ENCODE measurements around the gene RIMBP3C. TPM values are rescaled to one million over a fixed set of nuclear protein-coding genes. Genes with fewer than 3 reads are reported as not detected.
A peak's percentile ranks its signal among the peaks of the same experiment; 100 is the strongest.
"Not testable (repeated sequence)": the region's sequence is repeated elsewhere in the genome, so short reads cannot be mapped to it uniquely, and the experiment has no call there.

Gene RIMBP3C
- 0.19 and 0.26 TPM in 2 replicates for total RNA-seq

GRCh38 chr22:21551361-21551760 lies at the start of gene RIMBP3C:
Gene RIMBP3C, minus strand, starts transcription at chr22:21551461. Its CDS starts 485 bp downstream, at chr22:21550976.
- DNase-seq; H3K27me3 Mint-ChIP-seq; intact Hi-C loops (cut with micrococcal nuclease); H3K4me3 Mint-ChIP-seq; H3K4me1 Mint-ChIP-seq; H3K36me3 Mint-ChIP-seq (ENCODE audit: low read depth); H3K9me3 Mint-ChIP-seq; H3K27ac Mint-ChIP-seq: not testable (repeated sequence)

- H3K36me3 Mint-ChIP-seq (ENCODE audit: low read depth): peaks cover 31% of the 10 kb centered on the region
- no peak for DNase-seq
- intact Hi-C loops (cut with micrococcal nuclease): no loop called here
- peak overlapping the region; percentile 14 for H3K27ac Mint-ChIP-seq
- peaks cover 4% of the 10 kb centered on the region for H3K4me1 Mint-ChIP-seq
- H3K9me3 Mint-ChIP-seq: no peaks in the 10 kb centered on the region
- no peak overlapping the region for H3K4me3 Mint-ChIP-seq
- H3K27me3 Mint-ChIP-seq: no peaks in the 10 kb centered on the region
These were observed 48.0 kb upstream of the RIMBP3C start for GRCh38 chr22:21599053-21599893.

- peaks cover 6% of the 10 kb centered on the region for H3K4me1 Mint-ChIP-seq
- intact Hi-C loops (cut with micrococcal nuclease): no loop called here
- H3K27me3 Mint-ChIP-seq: no peaks in the 10 kb centered on the region
- no peak for DNase-seq
- no peak overlapping the region for H3K4me3 Mint-ChIP-seq
- H3K27ac Mint-ChIP-seq: no peak overlapping the region
- no peaks in the 10 kb centered on the region for H3K9me3 Mint-ChIP-seq
- H3K36me3 Mint-ChIP-seq (ENCODE audit: low read depth): peaks cover 41% of the 10 kb centered on the region
These were observed 47.0 kb upstream of the RIMBP3C start for GRCh38 chr22:21598302-21598701.

GRCh38 chr22:21596356-21597135 lies 45.3 kb upstream of the RIMBP3C start:
- H3K4me1 Mint-ChIP-seq; H3K9me3 Mint-ChIP-seq; H3K4me3 Mint-ChIP-seq; intact Hi-C loops (cut with micrococcal nuclease); DNase-seq; H3K27ac Mint-ChIP-seq; H3K27me3 Mint-ChIP-seq: not testable (repeated sequence)
- H3K36me3 Mint-ChIP-seq (ENCODE audit: low read depth): peaks cover 52% of the 10 kb centered on the region

- Mint-ChIP-seq H3K9me3 (no peaks in the 10 kb centered on the region), H3K4me3 (no peak overlapping the region), H3K27ac (no peak overlapping the region), H3K27me3 (no peaks in the 10 kb centered on the region), H3K4me1 (peaks cover 11% of the 10 kb centered on the region), H3K36me3 (ENCODE audit: low read depth) (peaks cover 53% of the 10 kb centered on the region)
- no peak for DNase-seq
- intact Hi-C loops (cut with micrococcal nuclease): no loop called here
These were observed 43.7 kb upstream of the RIMBP3C start for GRCh38 chr22:21594865-21595452.

GRCh38 chr22:21593406-21594232 lies 42.4 kb upstream of the RIMBP3C start:
- peaks cover 55% of the 10 kb centered on the region for H3K36me3 Mint-ChIP-seq (ENCODE audit: low read depth)
- H3K27ac Mint-ChIP-seq: no peak overlapping the region
- DNase-seq: no peak
- H3K4me3 Mint-ChIP-seq: no peak overlapping the region
- H3K9me3 Mint-ChIP-seq: no peaks in the 10 kb centered on the region
- no peaks in the 10 kb centered on the region for H3K27me3 Mint-ChIP-seq
- peaks cover 17% of the 10 kb centered on the region for H3K4me1 Mint-ChIP-seq
- intact Hi-C loops (cut with micrococcal nuclease): no loop called here

GRCh38 chr22:21592422-21592821 lies 41.2 kb upstream of the RIMBP3C start:
- DNase-seq: no peak
- Mint-ChIP-seq H3K4me3 (no peak overlapping the region), H3K27ac (no peak overlapping the region), H3K36me3 (ENCODE audit: low read depth) (peaks cover 56% of the 10 kb centered on the region), H3K4me1 (peaks cover 24% of the 10 kb centered on the region), H3K27me3 (no peaks in the 10 kb centered on the region), H3K9me3 (no peaks in the 10 kb centered on the region)
- intact Hi-C loops (cut with micrococcal nuclease): no loop called here

- H3K36me3 Mint-ChIP-seq (ENCODE audit: low read depth): peaks cover 54% of the 10 kb centered on the region
- intact Hi-C loops (cut with micrococcal nuclease): no loop called here
- no peaks in the 10 kb centered on the region for H3K9me3 Mint-ChIP-seq
- H3K27me3 Mint-ChIP-seq: no peaks in the 10 kb centered on the region
- H3K4me3 Mint-ChIP-seq: no peak overlapping the region
- peaks cover 28% of the 10 kb centered on the region for H3K4me1 Mint-ChIP-seq
- peak overlapping the region; percentile 9 for H3K27ac Mint-ChIP-seq
- DNase-seq: no peak
These were observed 40.4 kb upstream of the RIMBP3C start for GRCh38 chr22:21591695-21592094.

GRCh38 chr22:21590809-21591641 lies 39.8 kb upstream of the RIMBP3C start:
- Mint-ChIP-seq H3K4me1 (peaks cover 28% of the 10 kb centered on the region), H3K27me3 (no peaks in the 10 kb centered on the region), H3K27ac (peak overlapping the region; percentile 9), H3K9me3 (no peaks in the 10 kb centered on the region), H3K36me3 (ENCODE audit: low read depth) (peaks cover 50% of the 10 kb centered on the region), H3K4me3 (no peak overlapping the region)
- no peak for DNase-seq
- intact Hi-C loops (cut with micrococcal nuclease): no loop called here

GRCh38 chr22:21589396-21589795 lies 38.1 kb upstream of the RIMBP3C start:
- Mint-ChIP-seq H3K4me1 (peaks cover 33% of the 10 kb centered on the region), H3K9me3 (no peaks in the 10 kb centered on the region), H3K27ac (no peak overlapping the region), H3K27me3 (no peaks in the 10 kb centered on the region), H3K36me3 (ENCODE audit: low read depth) (peaks cover 41% of the 10 kb centered on the region), H3K4me3 (no peak overlapping the region)
- intact Hi-C loops (cut with micrococcal nuclease): loop anchor here (5.0 kb wide), 1 partner anchor 38 kb away; no protein-coding TSS in a partner anchor
- no peak for DNase-seq

- H3K9me3 Mint-ChIP-seq: no peaks in the 10 kb centered on the region
- H3K27me3 Mint-ChIP-seq: no peaks in the 10 kb centered on the region
- peaks cover 36% of the 10 kb centered on the region for H3K4me1 Mint-ChIP-seq
- peak; percentile 80 for DNase-seq
- H3K27ac Mint-ChIP-seq: peak overlapping the region; percentile 84
- intact Hi-C loops (cut with micrococcal nuclease): loop anchor here (1.0 to 5.0 kb wide), 2 partner anchors 17 to 39 kb away; no protein-coding TSS in a partner anchor
- H3K36me3 Mint-ChIP-seq (ENCODE audit: low read depth): peaks cover 32% of the 10 kb centered on the region
- H3K4me3 Mint-ChIP-seq: peak overlapping the region; percentile 27
These were observed 36.7 kb upstream of the RIMBP3C start for GRCh38 chr22:21587803-21588611.

- no peak for DNase-seq
- peaks cover 33% of the 10 kb centered on the region for H3K4me1 Mint-ChIP-seq
These were observed 34.1 kb upstream of the RIMBP3C start for GRCh38 chr22:21585389-21585788.

More at GRCh38 chr22:21585389-21585788, 34.1 kb upstream of the RIMBP3C start:
- Mint-ChIP-seq H3K27me3 (no peaks in the 10 kb centered on the region), H3K9me3 (no peaks in the 10 kb centered on the region), H3K36me3 (ENCODE audit: low read depth) (peaks cover 23% of the 10 kb centered on the region), H3K27ac (no peak overlapping the region), H3K4me3 (no peak overlapping the region)
- intact Hi-C loops (cut with micrococcal nuclease): loop anchor here (5.0 kb wide), 1 partner anchor 42 kb away; no protein-coding TSS in a partner anchor
